HG03095 (cell line): ENCODE data around the gene FNDC8.
"Not testable (repeated sequence)": the region's sequence is repeated elsewhere in the genome, so short reads cannot be mapped to it uniquely, and the experiment has no call there.

Experiments used
- ATAC-seq: cut with Tn5 transposase; IDR thresholded peaks from one replicate; pipeline ENCODE4 v1.9.1; 2021; ENCODE audit warnings: moderate library complexity; ENCODE audit not compliant: unreplicated experiment

FNDC8 gene

GRCh38 chr17:35167666-35168065 is 46.3 kb downstream of the FNDC8 start:
- ATAC-seq, result no peak

DNA sequence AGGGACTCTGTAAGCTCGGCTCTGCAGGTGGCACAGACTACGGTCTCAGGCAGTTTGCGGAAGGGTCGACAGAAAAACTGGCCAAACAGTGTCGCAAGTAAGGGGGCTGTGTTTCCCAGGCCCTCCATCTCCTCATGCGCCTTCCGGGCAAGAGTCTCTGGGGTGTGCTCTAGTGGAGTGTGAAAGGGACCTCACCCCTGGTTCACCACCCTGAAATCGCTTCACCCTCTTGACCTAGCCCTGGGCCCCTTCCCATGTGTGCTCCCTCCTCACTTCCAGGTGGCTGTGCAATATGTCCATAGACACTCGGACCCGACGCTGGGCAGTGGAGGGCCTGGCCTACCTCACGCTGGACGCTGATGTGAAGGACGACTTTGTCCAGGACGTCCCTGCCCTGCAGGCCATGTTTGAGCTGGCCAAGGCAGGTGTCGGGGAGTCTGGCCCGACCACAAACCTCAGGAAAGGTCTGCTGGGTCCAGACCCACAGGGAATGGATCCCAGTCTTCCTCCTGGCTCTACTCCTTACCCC is 48.5 kb downstream of the FNDC8 start:
- no peak for ATAC-seq

DNA sequence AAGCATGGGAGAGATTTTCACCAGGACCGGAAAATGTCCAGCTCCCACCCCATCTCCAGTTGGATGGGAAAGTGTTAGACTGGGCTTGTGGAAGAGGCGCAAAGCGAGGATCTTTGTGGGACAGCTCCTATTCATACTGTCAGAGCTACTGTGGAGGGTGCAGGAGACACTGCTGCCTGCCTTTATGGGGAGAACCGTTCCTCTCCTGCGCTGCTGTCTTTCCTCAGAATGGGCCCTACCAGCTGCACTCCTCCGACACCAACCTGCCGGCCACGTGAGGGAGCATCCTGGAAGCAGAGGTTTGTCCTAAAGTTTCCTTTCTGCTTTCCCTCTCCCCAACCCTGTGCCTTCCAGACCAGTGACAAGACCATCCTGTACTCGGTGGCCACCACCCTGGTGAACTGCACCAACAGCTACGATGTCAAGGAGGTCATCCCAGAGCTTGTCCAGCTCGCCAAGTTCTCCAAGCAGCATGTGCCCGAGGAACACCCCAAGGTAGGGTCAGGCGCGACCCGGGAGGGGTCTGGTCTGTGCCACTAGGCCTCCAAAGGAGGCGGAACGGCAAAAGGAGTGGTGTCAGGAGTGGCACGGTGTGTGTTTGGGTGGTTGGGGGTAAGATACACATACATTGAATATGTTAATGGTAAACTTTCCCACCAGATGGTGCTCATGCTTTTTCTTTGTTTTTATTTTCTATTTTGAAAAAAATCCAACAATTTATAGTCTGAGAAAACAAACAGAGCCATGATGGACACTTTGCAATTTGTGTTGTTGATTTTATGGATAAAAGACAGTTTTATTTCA is 49.8 kb downstream of the FNDC8 start:
- no peak for ATAC-seq

GRCh38 chr17:35171834-35172233 is 50.4 kb downstream of the FNDC8 start:
- ATAC-seq, result no peak

DNA sequence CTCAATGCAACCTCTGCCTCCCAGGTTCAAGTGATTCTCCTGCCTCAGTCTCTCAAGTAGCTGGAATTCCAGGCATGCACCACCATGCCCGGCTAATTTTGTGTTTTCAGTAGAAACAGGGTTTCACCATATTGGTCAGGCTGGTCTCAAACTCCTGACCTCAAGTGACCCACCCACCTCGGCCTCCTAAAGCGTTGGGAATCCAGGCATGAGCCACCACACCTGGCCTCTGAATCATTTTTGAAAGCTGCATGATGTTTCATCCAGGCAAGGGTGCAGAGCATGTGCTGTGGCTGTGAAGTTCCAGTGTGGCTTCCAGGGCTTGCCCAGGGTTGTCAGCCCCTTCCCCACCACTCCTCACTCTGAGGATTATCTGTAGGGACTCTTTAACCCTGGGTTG is 50.9 kb downstream of the FNDC8 start:
- ATAC-seq, result not testable (repeated sequence)

DNA sequence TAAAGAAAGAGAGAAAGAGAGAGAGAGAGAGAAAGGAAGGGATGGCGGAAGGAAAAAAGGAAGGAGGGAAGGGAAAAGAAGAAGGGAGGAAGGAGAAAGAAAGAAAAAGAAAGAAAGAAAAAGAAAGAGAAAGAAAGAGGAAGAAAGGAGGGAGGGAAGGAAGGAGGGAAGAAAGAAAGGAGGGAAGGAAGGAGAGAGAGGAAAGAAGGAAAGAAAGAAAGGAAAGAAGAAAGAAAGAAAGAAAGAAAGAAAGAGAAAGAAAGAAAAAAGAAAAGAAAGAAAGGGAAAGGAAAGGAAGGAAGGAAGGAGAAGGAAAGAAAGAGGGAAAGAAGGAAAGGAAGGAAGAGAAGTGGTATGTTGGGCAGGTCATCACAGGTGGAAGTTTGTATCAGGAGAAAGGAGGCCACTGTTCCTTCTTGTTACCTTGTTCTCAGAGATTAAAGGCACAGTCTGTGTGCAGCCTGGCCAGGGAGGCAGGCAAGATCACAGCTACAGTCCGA is 53.5 kb downstream of the FNDC8 start:
- no peak for ATAC-seq

- no peak for ATAC-seq
Measured at GRCh38 chr17:35175638-35176415, 54.4 kb downstream of the FNDC8 start.

DNA sequence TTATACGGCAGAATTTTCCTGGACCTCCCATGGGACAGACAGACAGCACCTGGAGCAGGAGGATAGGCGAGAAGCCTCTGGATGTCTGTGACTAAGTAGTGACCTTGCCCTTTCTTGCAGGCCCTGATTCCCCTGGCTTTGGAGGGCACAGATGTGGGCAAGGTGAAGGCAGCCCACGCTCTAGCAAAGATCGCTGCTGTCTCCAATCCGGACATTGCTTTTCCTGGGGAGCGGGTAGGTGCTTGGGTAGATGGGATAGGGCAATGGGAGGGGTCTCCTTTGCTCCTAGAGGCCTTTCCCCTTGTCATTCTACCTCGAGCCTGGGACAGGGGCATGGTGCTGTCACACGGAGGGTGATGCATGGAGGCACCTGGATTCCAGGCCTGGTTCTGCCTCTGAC is 55.5 kb downstream of the FNDC8 start:
- no peak for ATAC-seq

DNA sequence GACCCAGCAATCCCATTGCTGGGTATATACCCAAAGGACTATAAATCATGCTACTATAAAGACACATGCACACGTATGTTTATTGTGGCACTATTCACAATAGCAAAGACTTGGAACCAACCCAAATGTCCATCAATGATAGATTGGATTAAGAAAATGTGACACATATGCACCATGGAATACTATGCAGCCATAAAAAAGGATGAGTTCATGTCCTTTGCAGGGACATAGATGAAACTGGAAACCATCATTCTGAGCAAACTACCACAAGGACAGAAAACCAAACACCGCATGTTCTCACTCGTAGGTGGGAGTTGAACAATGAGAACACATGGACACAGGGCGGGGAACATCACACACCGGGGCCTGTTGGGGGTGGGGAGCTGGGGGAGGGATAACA is 58.0 kb downstream of the FNDC8 start:
- ATAC-seq, result not testable (repeated sequence)
